ENCODE measurements around the gene DUSP16.
"Not testable (repeated sequence)": the region's sequence is repeated elsewhere in the genome, so short reads cannot be mapped to it uniquely, and the experiment has no call there.

DUSP16 gene

GRCh38 chr12:12546314-12546772, 16.3 kb downstream of the DUSP16 start:
- DNase-seq (ENCODE audit: low spot score) = no peak

- no peak for DNase-seq (ENCODE audit: low spot score)
Measured at GRCh38 chr12:12543959-12544358, 18.7 kb downstream of the DUSP16 start.

DNA sequence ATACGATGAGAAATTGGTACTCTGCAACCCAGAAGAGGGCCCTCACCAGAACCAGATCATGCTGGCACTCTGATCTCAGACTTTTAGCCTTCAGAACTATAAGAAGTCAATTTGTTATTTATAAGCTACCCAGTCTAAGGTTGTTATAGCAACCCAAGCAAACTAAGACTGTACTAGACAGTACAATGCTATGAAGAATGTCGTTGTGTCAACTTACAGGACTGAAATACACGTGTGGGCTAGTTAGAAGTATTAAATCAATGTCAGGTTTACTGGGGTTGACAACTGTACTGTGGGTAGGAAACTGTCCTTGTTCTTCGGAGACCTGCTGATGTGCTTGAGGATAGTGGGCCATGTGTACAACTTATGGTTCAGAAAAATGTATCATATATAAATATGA, 19.7 kb downstream of the DUSP16 start:
- DNase-seq (ENCODE audit: low spot score) = no peak

- DNase-seq (ENCODE audit: low spot score) = no peak
Measured at GRCh38 chr12:12542286-12542685, 20.4 kb downstream of the DUSP16 start.

DNA sequence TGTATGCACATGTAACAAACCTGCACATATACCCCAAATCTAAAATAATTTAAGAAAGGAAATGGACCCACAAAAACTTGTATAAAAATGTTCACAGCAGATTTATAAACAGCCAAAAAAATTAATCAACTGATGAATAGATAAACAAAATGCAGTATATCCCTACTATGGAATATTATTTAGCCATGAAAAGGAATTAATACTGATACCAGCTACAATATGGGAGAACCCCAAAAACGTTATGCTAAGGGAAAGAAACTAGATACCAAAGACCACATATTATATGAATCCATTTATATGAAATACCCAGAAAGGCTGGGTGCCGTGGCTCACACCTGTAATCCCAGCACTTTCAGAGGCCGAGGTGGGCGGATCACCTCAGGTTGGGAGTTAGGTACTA, 20.9 kb downstream of the DUSP16 start:
- DNase-seq (ENCODE audit: low spot score) = no peak

- DNase-seq (ENCODE audit: low spot score) = no peak
Measured at GRCh38 chr12:12540261-12541013, 22.2 kb downstream of the DUSP16 start.

DNA sequence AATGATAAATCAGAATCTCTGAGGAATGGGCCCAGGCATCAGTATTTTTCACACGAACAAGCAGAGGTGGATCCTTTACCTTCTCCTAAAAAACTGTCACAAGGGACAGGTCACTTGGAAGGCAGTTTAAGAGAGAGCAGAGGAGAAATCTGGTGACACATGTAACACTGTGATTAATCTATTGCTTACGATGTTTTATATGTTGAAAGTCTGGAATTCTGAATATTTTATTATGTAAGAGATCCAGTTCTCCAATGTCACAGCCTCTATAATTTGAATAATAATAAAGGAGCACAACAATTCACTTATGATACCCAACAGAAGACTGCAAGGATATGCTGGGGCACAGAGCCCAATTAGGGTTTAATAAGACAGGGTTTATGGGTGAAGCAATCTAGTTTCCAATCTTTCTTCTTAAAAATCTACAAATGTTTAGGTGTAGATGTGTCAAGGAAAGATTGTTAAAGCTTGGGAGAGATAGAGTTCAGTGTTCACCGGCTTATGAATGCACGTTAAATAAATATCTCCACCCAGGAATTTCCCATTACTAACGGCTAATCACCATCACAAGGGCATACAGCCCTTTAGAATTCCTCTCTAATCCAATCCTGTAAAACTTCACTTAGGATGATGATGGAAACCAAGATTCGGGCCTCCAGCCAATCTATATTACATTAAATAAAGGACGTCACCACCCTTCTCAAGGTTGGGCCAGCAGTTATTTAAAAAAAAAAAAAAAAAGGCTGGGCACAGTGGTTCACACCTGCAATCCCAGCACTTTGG, 23.4 kb downstream of the DUSP16 start:
- DNase-seq (ENCODE audit: low spot score) = no peak

- no peak for DNase-seq (ENCODE audit: low spot score)
Measured at GRCh38 chr12:12538535-12538934, 24.1 kb downstream of the DUSP16 start.

GRCh38 chr12:12537421-12537820, 25.2 kb downstream of the DUSP16 start:
- DNase-seq (ENCODE audit: low spot score) = no peak

DNA sequence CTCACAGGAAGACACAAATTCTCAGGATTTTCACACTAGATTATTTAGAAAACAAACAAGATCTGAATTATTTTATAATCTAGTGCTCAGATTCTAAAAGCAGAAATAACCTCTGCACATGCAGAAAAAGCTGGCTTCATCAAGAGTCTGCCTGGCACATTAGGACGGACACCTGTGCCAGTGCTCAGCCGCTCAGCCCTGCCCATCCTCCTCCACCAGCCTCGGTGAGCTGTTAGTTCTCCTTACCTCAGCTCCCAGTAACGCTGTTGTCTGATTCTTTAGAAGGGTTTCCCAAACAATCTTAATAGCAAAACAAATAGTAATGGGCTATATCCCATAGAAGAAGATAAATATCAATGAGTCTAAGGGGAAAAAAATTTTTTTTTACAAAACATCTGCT, 27.7 kb downstream of the DUSP16 start:
- no peak for DNase-seq (ENCODE audit: low spot score)

DNA sequence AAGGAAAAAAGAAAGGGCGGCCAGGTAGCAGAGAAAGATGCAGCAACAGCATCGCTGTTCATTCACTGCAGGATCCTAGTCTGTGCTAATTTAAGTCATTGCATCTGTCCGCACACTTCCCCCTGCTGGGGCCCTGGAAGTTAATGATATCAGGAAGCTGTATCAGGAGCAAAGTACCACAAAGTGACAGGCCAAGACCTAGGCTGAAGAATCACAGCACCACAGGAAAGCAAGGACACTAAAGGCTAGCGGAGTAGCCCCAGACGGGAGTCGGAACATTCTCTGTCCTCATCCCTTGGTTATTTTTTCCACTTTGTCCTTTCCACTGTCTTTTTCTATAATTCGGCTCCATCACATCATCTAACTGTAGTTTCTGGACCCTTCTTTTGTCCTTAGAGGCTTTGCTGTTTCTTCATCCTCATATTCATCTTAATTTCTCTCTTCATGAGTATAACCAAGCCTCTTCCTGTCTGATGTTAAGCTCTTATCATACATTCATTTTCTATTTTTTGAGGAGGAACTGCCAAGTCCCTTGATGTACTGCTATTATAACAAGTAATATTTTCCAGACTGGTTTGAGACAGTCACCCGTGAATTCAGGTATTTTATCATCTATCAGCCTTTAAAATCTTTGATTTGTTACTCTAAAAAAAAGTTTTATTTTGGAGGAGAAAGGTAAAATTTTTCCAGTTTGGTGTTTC, 28.3 kb downstream of the DUSP16 start:
- DNase-seq (ENCODE audit: low spot score) = no peak

- DNase-seq (ENCODE audit: low spot score) = no peak
Measured at GRCh38 chr12:12533238-12533829, 29.3 kb downstream of the DUSP16 start.

- DNase-seq (ENCODE audit: low spot score) = no peak
Measured at GRCh38 chr12:12531194-12531593, 31.5 kb downstream of the DUSP16 start.

- DNase-seq (ENCODE audit: low spot score) = no peak
Measured at GRCh38 chr12:12529783-12530421, 32.8 kb downstream of the DUSP16 start.

GRCh38 chr12:12528361-12529270, 34.0 kb downstream of the DUSP16 start:
- no peak for DNase-seq (ENCODE audit: low spot score)

GRCh38 chr12:12527820-12528296, 34.8 kb downstream of the DUSP16 start:
- no peak for DNase-seq (ENCODE audit: low spot score)

DNA sequence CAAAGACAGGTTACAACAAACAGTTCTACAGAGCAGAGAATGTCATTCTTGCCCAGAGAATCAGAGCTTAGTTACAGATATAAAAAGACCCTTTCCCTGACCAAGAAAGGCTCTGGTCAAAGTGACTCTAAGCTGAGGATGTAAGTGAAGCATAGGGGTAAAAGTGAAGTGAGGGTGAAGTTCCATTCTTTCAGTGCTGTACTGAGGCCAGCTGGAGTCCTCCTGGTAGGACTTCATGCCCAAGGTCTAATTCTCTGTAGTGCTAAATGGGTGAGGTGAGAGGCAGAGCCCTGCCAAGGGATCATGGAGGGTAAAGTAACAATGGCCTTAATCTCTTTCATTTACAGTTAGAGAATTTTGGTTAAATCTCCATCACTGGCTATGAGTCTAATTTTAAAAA, 38.5 kb downstream of the DUSP16 start:
- DNase-seq (ENCODE audit: low spot score) = no peak

DNA sequence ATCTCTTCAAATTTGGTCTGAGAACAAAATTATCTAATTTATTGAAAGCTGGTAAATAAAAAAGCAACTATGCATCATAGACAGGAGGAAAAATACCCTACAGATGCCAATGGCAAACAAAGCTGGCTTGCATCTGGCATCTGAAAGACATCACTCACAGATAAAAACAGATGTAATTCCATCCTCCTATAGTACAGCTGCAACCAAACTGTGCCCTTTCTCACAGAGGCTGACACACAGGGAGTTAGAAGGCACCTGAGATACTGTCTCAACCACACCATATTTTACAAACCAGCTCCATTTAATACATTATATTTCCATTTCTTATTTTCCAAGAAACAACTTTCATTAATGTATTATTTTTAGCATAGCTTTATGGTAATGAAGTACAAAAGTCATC, 39.4 kb downstream of the DUSP16 start:
- DNase-seq (ENCODE audit: low spot score) = no peak

DNA sequence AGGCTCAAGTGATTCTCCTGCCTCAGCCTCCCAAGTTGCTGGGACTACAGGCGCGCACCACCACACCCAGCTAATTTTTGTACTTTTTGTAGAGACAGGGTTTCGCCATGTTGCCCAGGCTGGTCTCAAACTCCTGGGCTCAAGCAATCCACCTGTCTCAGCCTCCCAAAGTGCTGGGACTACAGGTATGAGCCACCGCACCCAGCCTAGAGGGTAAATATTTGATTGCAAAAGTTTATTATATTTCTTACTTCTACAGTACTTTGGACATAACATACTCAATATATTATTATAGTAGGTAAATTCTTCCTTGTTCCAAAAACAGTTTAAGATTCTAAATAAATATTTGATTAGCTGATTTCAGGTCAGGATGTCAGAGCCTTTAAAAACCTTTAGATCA, 40.0 kb downstream of the DUSP16 start:
- not testable (repeated sequence) for DNase-seq (ENCODE audit: low spot score)

DNA sequence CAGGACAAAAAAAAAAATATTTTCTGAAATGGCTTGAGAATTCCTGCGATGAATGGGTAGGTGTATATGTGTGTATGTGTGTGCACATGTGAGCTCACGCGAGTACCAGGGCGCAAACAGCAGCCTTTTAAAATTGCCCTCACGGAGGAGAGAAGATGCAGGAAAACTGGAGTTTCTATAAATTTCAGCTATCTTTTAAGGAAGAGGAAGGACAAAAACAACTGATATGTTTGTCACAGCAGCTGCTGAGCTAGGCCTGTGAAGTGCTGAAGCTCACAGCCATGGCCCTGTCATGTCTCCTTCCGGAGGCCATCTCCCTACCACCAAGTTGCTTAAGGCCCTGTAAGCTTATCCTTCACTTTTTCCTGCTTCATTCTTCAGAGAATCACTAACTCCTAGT, 40.8 kb downstream of the DUSP16 start:
- no peak for DNase-seq (ENCODE audit: low spot score)

DNA sequence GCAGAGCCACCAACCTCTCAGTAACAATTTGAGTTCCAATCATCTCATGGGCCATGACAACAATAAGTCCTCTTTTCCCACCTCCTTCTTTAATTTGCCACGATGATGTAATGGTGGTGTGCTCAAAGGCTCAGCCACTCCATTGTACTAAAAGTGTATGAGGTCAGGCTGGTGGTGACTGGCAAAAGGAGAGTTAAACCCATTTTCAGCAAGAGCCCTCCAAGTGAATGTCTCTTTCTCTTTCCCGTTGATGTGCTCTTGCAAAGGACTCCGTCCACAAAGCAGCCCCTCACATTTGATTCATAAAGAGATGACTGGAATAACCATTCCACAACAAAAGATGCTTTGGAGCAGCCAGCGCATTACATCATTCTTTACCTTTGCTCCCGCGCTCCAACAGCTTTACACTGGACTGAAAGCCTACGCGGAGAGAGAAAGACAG, 41.6 kb downstream of the DUSP16 start:
- DNase-seq (ENCODE audit: low spot score) = no peak
